NT2/D1 (cell line): ENCODE data around the gene UCK2.

Experiments used
- SUZ12 ChIP-seq: IDR thresholded peaks from 2 replicates; pipeline ENCODE4 v1.6.1; 2011; ENCODE audit not compliant: insufficient read length, insufficient read depth; ENCODE audit errors: extremely low read depth
- YY1 ChIP-seq: IDR thresholded peaks from 2 replicates; pipeline ENCODE4 v1.6.1; 2011; ENCODE audit not compliant: insufficient read length, insufficient read depth
- ZNF274 ChIP-seq: IDR thresholded peaks from 2 replicates; pipeline ENCODE4 v1.6.1; 2011; ENCODE audit warnings: mild to moderate bottlenecking, low read depth, low read length

GRCh38 chr1:165842023-165842670 lies 14.7 kb downstream of the UCK2 start:
- TF ChIP-seq SUZ12 (no peak), ZNF274 (no peak), YY1 (no peak)
